Upper lobe of right lung (tissue), 1 donor: ENCODE measurements around the gene TMEM101. TPM values are rescaled to one million over a fixed set of nuclear protein-coding genes. Genes with fewer than 3 reads are reported as not detected.
A peak's percentile ranks its signal among the peaks of the same experiment; 100 is the strongest.

ENCODE experiments used
- ATAC-seq: fragments of 200-7000 bp; cut with Tn5 transposase; one replicate; pipeline ENCODE4 v1.9.1; 2020; ENCODE audit warnings: mild to moderate bottlenecking, moderate library complexity
- DNase-seq: peaks from one replicate; pipeline ENCODE4 v3.0.0-alpha.2; 2020
- H3K27ac ChIP-seq: fragments of 200-600 bp; one replicate; pipeline ENCODE4 v1.8.0; 2022
- H3K27me3 ChIP-seq: fragments of 200-600 bp; one replicate; pipeline ENCODE4 v1.8.0; 2022; ENCODE audit warnings: mild to moderate bottlenecking
- H3K36me3 ChIP-seq: fragments of 200-600 bp; one replicate; pipeline ENCODE4 v1.8.0; 2022
- H3K4me1 ChIP-seq: fragments of 200-600 bp; one replicate; pipeline ENCODE4 v1.8.0; 2022
- H3K4me3 ChIP-seq: fragments of 200-600 bp; one replicate; pipeline ENCODE4 v1.8.0; 2022; ENCODE audit warnings: mild to moderate bottlenecking
- H3K9me3 ChIP-seq: fragments of 200-600 bp; one replicate; pipeline ENCODE4 v1.8.0; 2022
- intact Hi-C: fragments of 100-400 bp; cut with DNase I; formaldehyde crosslinking; loops from one replicate; pipeline ENCODE4 v1.11.0; 2022
- total RNA-seq: library from RNA; stranded (reverse); fragmentation: NEBNext Ultra II Directional; extraction: Animal tissue kit (Norgen Biotek cat#: 25700); gene quantifications from one replicate; pipeline ENCODE4 v1.2.1, GENCODE V29; 2021
- TF ChIP-seq, protein P1 (sequence below): fragments of 200-600 bp; IDR thresholded peaks from one replicate; pipeline ENCODE4 v1.8.0; 2022; ENCODE audit warnings: antibody characterized with exemption
- donor health status: DM: no; HTN: yes; CAD: no; lungs with severe emphysema.

TMEM101 gene
- total RNA-seq, 1 donor from 2014 or later: 27.4 TPM

DNA sequence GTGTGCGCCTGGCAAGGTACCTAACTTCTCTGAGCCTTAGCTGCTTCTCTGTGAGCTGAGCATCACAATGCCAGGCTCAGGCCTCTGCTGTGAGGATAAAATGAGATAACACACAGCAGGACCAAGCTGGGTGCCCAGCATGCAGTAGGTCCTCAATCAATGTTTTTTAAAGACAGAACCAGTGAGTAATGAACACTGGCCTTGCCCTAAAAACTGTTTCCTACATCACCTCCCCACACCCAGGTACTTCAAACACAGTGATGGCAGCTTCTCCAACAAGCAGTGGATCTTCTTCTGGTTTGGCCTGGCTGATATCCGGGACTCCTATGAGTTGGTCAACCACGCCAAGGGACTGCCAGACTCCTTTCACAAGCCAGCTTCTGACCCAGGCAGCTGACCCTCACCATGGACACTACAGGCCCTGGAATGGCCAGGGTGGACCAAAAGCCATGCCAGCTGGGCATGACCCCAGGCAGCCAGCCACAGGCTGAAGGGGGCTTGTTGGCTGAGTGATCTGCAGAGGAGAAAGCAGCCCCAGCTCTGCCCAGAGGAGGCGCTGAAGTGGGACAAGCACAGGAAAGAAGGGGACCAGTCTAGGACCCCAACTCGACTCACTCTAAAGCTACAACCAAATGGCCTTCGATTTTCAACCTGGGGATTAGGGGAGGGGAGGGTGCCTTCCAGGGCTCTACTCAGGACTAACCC lies 6.4 kb downstream of the TMEM101 start:
- Histone ChIP-seq H3K27me3 (peaks cover 19% of the 10 kb centered on the region), H3K9me3 (no peaks in the 10 kb centered on the region), H3K36me3 (peaks cover 15% of the 10 kb centered on the region), H3K27ac (no peak overlapping the region), H3K4me1 (peaks cover 31% of the 10 kb centered on the region), H3K4me3 (peak overlapping the region; percentile 64)
- ATAC-seq (no peak), DNase-seq (no peak)
- TF ChIP-seq, protein P1, sequence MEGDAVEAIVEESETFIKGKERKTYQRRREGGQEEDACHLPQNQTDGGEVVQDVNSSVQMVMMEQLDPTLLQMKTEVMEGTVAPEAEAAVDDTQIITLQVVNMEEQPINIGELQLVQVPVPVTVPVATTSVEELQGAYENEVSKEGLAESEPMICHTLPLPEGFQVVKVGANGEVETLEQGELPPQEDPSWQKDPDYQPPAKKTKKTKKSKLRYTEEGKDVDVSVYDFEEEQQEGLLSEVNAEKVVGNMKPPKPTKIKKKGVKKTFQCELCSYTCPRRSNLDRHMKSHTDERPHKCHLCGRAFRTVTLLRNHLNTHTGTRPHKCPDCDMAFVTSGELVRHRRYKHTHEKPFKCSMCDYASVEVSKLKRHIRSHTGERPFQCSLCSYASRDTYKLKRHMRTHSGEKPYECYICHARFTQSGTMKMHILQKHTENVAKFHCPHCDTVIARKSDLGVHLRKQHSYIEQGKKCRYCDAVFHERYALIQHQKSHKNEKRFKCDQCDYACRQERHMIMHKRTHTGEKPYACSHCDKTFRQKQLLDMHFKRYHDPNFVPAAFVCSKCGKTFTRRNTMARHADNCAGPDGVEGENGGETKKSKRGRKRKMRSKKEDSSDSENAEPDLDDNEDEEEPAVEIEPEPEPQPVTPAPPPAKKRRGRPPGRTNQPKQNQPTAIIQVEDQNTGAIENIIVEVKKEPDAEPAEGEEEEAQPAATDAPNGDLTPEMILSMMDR: no peak
- intact Hi-C loops: no loop called here

- H3K4me1 ChIP-seq: peaks cover 31% of the 10 kb centered on the region
- DNase-seq: no peak
- TF ChIP-seq, protein P1: no peak
- H3K27ac ChIP-seq: peak overlapping the region; percentile 47
- intact Hi-C loops: no loop called here
- no peak for ATAC-seq
- H3K4me3 ChIP-seq: peak overlapping the region; percentile 64
- H3K36me3 ChIP-seq: peaks cover 15% of the 10 kb centered on the region
- H3K27me3 ChIP-seq: peaks cover 19% of the 10 kb centered on the region
- no peaks in the 10 kb centered on the region for H3K9me3 ChIP-seq
Measured at GRCh38 chr17:44007346-44008204, 7.2 kb downstream of the TMEM101 start.

- no peaks in the 10 kb centered on the region for H3K9me3 ChIP-seq
- H3K36me3 ChIP-seq: peaks cover 15% of the 10 kb centered on the region
- H3K4me1 ChIP-seq: peaks cover 31% of the 10 kb centered on the region
- peak overlapping the region; percentile 66 for H3K27ac ChIP-seq
- peaks cover 19% of the 10 kb centered on the region for H3K27me3 ChIP-seq
- intact Hi-C loops: no loop called here
- H3K4me3 ChIP-seq: peak overlapping the region; percentile 64
- TF ChIP-seq, protein P1: peak; percentile 47
- ATAC-seq (peak; percentile 94), DNase-seq (peak; percentile 100)
Measured at GRCh38 chr17:44006598-44007345, 8.0 kb downstream of the TMEM101 start.

DNA sequence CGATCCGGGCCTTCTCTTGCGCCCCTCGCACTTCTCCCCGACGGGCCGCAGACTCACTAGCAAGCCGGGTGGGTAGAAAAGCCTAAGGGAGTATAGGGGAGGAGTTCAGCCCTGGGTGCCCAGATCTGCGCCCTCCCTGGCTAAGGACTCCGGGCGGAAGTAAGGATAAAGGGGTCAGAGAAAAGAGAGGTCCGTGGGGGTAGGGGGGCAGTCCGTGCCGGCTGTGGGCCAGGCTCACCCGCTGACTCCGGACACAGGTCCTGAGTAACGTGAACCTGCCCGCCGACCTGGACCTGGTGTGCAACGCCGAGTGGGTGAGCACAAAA lies 8.5 kb downstream of the TMEM101 start:
- Histone ChIP-seq H3K9me3 (no peaks in the 10 kb centered on the region), H3K27me3 (peaks cover 19% of the 10 kb centered on the region), H3K4me1 (peaks cover 31% of the 10 kb centered on the region), H3K4me3 (peak overlapping the region; percentile 64), H3K36me3 (peaks cover 15% of the 10 kb centered on the region), H3K27ac (peak overlapping the region; percentile 66)
- TF ChIP-seq, protein P1: no peak
- intact Hi-C loops: no loop called here
- ATAC-seq (peak; percentile 0), DNase-seq (no peak)

DNA sequence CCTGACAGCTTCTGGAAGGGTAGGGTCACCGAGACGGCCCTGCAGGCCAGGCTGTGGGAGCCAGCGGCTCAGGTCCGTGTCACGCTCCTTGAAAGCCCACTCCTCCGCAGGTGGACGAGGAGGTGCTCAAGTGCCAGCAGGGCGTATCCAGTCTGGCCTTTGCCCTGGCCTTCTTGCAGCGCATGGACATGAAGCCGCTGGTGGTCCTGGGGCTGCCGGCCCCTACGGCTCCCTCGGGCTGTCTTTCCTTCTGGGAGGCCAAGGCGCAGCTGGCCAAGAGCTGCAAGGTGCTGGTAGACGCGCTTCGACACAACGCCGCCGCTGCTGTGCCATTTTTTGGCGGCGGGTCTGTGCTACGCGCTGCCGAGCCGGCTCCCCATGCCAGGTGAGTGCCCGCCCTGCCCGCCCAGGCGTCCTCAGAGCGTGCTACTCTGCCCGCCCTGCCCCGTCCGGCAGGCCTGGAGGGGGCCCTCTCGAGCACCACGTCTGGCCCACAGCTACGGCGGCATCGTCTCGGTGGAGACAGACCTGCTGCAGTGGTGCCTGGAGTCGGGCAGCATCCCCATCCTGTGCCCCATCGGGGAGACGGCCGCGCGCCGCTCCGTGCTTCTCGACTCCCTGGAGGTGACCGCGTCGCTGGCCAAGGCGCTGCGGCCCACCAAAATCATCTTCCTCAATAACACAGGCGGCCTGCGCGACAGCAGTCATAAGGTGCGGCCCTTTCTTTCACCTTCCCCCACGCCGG lies 9.1 kb downstream of the TMEM101 start:
- TF ChIP-seq, protein P1: peak; percentile 31
- H3K27ac ChIP-seq: peak overlapping the region; percentile 66
- ATAC-seq: peak; percentile 61

More for the DNA sequence above, 9.1 kb downstream of the TMEM101 start:
- intact Hi-C loops: no loop called here
- Histone ChIP-seq H3K36me3 (peaks cover 15% of the 10 kb centered on the region), H3K27me3 (peaks cover 19% of the 10 kb centered on the region), H3K4me3 (peak overlapping the region; percentile 64), H3K9me3 (no peaks in the 10 kb centered on the region), H3K4me1 (peaks cover 31% of the 10 kb centered on the region)
- peak; percentile 85 for DNase-seq
